ENCODE measurements around the gene WDR27.
"Not testable (repeated sequence)": the region's sequence is repeated elsewhere in the genome, so short reads cannot be mapped to it uniquely, and the experiment has no call there.

WDR27 gene

GRCh38 chr6:169521825-169522224, 180.0 kb downstream of the WDR27 start:
- DNase-seq (ENCODE audit: low read depth): no peak

DNA sequence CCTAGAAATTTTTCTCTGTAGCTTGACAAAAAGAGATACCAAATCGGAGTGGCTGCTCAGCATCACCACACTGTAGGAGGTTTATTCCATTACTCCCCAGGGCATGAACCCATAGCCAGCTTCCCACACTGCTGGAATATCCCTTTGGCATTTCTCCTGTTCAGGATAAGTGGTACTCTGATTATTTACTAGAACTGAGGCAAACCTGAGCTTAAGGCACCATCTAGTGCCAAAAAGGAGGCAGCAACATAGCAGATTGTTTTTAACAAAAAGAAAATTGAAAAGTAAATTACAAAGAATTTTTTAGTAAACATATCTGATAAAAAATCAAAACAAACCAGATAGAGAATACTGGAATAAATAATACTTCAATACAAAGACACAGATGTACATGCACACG, 181.7 kb downstream of the WDR27 start:
- peak; percentile 49 for DNase-seq (ENCODE audit: low read depth)

DNA sequence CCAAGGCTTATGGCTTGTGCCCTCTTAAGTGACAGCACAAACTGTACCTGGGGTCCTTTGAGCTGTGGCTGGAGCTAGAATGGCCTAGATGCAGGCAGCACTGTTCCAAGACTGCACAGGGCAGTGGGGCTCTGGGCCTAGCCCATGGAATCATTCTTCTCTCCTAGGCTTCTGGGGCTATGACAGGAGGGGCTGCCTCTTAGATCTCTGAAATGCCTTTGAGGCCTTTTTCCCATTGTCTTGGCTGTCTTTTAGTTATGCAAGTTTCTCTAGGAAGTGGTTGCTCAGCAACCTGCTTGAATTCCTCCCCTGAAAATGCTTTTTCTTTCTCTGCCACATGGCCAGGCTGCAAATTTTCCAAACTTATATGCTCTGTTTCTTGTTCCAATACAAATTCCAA, 183.4 kb downstream of the WDR27 start:
- no peak for DNase-seq (ENCODE audit: low read depth)

DNA sequence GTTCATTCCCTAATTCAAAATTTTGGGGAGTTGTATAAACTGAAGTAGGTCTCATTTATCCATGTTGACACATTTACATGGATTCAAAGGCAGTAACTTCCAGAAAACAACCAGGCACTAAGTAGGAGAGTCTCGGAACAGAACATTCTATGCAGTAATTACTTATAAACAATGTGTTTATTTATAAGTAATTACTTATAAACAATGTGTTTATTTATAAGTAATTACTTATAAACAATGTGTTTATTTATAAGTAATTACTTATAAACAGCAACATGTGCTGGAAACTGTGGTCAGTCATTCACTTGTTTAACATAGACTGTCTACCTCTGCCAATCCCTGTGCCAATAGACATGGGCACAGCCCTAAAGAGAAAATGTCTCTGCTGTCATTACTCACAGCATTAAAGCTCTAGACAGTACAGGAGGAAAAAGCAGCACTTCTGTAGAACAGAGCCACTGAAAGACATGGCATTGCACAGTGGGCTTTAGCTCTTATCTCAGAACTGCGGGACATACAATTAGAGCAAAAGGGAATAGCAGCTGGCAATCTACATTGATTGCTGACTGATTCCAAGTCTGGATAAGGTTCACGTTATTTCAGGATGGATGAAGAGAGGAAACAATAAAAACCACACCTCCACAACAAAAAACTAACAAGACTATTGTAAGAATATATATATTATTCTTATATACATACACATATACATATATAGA, 188.2 kb downstream of the WDR27 start:
- DNase-seq (ENCODE audit: low read depth): no peak

DNA sequence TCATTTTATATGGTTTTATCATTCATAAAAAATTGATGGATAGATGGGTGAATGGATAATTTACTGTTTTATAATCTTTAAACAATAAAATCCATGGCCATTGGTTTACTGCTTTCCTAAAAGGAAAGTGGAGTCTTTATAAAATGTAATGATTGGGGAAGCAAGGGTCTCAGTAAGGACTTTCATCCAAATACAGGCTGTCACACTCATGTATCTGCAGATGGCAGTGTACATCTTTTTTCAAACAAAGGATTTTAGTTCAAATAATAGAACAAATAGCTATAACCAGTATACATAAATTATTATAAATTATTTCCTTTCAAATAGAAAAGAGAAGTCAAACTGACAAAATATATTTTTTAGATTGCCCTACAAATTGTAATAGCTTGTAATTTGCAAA, 190.0 kb downstream of the WDR27 start:
- DNase-seq (ENCODE audit: low read depth): not testable (repeated sequence)

GRCh38 chr6:169510871-169511270, 191.0 kb downstream of the WDR27 start:
- DNase-seq (ENCODE audit: low read depth): no peak

GRCh38 chr6:169508452-169508851, 193.4 kb downstream of the WDR27 start:
- DNase-seq (ENCODE audit: low read depth): no peak

- DNase-seq (ENCODE audit: low read depth): peak; percentile 23
Observed at GRCh38 chr6:169503422-169504152, 198.2 kb downstream of the WDR27 start.

DNA sequence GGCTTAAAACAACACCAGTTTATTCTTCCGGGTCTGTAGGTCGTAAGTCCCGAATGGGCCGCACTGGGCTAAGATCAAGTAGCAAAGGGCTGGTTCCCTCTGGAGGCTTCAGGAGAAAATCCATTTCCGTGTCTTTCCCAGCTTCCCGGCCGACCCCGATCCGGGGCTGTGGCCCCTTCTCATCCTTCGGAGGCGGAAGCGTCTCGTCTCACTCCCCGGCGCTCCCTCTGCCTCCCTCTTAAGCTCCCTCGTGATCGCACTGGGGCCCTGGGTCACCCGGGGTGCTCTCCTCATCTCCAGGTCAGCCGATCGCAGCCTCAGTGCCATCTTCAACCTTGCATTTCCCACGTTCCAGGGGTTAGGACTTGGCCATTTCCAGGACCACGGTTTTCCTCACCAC, 199.4 kb downstream of the WDR27 start:
- no peak for DNase-seq (ENCODE audit: low read depth)

DNA sequence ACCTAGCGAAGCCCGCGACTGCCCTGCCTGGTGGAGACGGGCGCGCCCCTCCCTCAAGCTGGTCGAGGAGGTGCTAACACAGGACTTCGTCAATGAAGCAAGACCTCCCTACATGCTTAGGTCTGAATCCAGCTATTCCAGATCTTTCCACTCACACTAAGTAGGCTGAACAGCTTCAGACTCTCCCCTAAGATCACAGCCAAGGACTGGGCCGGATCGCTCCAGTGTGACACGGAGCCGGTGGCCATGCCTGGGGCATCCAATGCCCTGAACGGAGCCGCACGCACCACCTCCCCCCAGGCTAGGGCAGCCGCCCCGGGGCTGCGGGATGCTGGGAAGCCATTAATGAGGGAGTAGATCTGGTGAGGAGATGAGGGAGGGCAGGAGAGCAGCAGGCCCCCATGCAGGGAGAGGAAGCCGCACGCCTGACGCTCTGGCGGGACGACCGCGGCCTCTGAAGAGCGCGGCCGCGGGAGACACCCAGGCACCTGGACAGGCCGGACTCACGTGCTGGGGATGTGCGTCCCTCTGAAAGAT, 200.0 kb downstream of the WDR27 start:
- DNase-seq (ENCODE audit: low read depth): no peak

DNA sequence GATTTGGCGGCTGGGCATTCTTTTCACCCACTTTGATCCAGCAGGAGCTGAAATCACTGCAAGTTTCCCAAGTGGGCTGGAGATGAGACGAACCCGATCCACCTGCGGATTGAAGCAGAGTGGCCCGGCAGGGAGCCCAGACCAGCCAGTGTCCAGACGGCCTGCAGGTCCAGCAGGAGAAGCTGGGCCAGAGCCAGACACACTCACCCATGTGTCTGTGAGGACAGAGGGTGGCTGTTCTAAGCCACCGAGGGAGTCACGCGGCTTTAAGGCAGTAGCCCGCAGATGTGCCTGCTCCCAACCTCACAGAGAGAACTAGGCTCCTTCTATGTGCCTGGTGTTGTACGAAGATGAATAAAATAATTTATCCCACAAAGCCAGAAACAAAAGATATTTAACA, 200.7 kb downstream of the WDR27 start:
- DNase-seq (ENCODE audit: low read depth): no peak

DNA sequence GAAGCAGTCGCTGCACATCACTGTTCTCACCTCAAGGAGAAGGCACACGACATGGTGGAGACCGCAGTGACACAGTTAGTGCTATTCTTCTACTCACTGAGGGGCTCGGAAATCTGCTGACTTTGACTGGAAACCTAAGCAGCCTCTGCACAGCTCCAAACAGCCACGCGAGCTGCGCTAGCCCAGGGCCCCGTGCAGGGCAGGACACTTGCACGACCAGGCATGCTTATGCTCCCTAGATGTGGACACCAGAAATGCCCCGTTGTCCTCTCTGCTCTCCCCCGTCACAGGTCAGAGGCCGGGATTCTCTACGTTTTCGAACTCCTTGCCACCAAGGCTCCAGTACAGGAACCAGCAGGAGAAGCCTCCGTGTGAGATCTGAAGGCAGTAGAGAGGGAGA, 201.1 kb downstream of the WDR27 start:
- no peak for DNase-seq (ENCODE audit: low read depth)

DNA sequence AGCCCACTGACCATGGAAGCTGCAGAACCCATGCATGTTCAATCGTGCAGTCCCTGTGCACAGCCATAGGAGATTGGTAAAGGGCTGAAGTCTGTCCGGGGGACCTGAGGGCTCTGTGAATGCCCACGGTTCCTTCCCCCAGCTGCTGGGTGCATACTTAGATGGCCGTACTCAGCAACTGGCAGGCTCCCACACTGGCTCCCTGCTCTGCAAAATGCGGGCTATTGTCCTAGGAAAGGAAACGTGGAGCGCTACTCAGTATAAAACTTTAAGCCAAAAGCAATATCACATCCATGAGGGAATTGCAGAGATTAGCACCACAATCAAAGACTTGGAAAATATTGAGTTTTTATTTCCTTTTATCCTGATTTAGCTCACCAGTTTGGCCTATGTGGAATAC, 202.0 kb downstream of the WDR27 start:
- no peak for DNase-seq (ENCODE audit: low read depth)

- DNase-seq (ENCODE audit: low read depth): no peak
Observed at GRCh38 chr6:169498916-169499513, 202.8 kb downstream of the WDR27 start.

DNA sequence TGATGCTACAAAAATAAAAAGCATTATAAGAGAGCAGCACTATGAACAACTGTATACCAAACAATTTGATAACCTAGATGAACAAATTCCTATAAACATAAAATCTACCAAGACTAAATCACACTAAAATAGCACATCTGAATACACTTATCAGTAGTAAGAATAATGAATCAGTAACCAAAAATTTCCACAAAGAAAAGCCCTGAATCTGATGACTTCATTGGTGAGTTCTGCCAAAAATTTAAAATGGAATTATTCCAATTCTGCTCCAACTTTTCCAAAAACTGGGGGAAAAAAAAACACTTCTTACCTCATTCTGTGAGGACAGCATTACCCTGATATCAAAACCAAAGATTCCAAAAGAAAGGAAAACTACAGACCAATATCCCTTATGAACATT, 206.2 kb downstream of the WDR27 start:
- DNase-seq (ENCODE audit: low read depth): peak; percentile 40

DNA sequence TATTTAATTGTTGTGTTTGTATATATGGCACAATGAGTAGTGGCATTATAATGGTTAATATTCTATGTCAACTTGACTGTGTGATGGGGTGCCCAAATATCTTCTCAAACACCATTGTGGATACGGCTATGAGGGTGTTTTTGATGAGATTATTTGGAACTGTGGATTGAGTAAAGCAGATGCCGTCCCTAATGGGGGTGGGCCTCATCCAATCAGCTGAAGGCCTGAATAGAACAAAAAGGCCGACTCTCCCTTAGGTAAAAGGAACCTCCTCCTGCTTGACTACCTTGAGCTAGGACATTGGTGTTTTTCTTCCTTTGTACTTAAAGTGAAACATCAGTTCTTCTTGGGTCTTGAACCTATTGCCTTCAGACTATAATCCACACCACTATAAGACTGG, 207.8 kb downstream of the WDR27 start:
- no peak for DNase-seq (ENCODE audit: low read depth)

DNA sequence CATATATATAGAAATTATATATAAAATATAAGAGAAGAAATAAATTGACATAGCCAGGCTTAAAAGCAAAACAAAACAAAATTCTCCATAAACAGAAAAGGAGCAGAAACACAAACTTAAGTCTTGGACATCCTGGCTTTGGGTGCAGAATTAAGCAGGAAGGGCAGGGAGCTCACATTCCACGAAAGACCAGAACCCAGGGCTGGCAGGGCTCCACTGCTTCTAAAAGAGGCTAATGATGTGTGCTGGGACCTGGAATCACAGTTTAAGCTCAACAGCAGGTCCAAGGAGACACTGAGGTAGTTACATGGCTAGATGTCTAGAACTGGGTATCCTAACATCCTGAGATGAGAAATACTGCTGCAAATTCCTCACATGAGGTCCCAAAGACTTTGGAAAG, 210.3 kb downstream of the WDR27 start:
- DNase-seq (ENCODE audit: low read depth): no peak

DNA sequence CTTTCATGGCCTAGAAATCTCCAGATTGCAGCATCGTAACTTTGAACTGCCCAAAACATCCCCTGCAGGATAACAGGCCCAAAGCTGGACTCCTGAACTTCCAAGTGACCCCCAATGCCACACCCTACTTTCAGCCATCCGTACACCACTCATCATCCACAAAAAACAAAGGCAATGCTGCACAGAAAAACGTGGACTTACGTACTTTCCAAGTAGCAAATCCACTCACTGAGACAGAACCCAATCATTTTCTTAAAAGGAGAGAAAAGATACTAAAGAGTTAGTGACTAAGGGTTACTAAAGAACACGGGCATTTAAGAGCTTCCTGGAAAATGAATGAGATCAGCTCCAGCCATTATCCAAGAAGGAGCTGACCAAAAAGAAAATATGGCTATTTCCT, 211.0 kb downstream of the WDR27 start:
- peak; percentile 13 for DNase-seq (ENCODE audit: low read depth)

DNA sequence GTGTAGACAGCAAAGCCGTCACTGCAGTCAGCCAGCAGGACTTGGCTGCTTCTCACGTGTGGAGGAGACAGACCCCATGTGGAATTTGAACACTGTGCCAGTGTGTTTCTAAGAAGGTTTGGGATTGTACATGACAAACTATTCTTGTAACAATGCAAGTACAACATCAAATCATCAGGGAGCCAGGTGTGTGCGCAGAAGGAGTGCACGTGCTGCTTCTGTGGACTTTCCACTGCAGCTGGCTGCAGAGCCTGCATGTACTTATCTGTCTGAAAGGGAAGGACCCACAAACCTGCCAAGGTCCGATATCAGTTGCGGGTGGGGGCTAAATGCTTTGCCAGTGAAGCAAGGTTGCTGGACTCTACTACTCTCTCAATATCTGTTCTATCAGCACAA, 211.6 kb downstream of the WDR27 start:
- DNase-seq (ENCODE audit: low read depth): no peak

DNA sequence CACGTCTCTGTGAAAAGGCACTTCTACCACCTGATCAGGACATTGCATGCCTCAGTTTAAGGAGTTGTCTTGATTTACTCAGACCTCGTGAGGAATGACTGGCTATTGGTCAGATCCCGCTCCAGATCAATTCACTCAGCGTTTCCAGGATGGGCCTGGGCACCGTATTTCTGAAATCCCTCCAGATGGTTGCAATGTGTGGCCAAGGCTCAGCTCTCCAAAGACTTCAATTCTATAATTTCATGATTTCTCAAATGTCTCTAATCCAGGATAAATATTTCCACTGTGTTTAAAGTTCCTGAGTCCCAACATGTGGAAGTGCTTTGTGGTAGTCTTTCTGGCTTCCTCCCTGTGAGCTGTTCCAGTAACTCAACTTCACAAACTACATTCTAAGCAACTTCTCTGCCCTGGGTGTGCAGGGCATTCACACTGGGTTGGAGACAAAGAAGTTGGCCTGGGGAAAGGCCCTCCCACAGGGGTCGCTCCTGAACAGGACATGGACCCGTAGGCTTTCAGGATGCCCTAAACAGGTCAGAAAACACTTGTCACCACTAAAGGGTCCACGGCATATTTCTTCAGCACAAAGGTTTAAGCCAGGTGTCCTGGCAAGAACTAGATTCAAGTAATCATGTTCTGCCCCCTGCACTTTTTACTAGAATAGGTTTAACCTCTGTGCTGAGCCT, 212.1 kb downstream of the WDR27 start:
- DNase-seq (ENCODE audit: low read depth): no peak

GRCh38 chr6:169487579-169488436, 214.0 kb downstream of the WDR27 start:
- no peak for DNase-seq (ENCODE audit: low read depth)

All from iris pigment epithelial cell (primary cell).